ENCODE results near the gene FICD.
"Not testable (repeated sequence)": the region's sequence is repeated elsewhere in the genome, so short reads cannot be mapped to it uniquely, and the experiment has no call there.

FICD gene

GRCh38 chr12:108514973-108515814, at the start of gene FICD:
FICD (plus strand) TSS chr12:108515277; CDS start chr12:108516973, 1,696 bp downstream.
- peak; percentile 95 for DNase-seq (ENCODE audit: low read depth)

- DNase-seq (ENCODE audit: low read depth) = no peak
Observed at GRCh38 chr12:108465417-108465816, 49.7 kb upstream of the FICD start.

GRCh38 chr12:108468196-108468968, 46.7 kb upstream of the FICD start:
- no peak for DNase-seq (ENCODE audit: low read depth)

GRCh38 chr12:108473400-108474055, 41.5 kb upstream of the FICD start:
- DNase-seq (ENCODE audit: low read depth) = no peak

- DNase-seq (ENCODE audit: low read depth) = no peak
Observed at GRCh38 chr12:108475396-108475795, 39.7 kb upstream of the FICD start.

GRCh38 chr12:108477055-108477880, 37.8 kb upstream of the FICD start:
- no peak for DNase-seq (ENCODE audit: low read depth)

GRCh38 chr12:108477881-108478259, 37.2 kb upstream of the FICD start:
- no peak for DNase-seq (ENCODE audit: low read depth)

GRCh38 chr12:108478611-108479206, 36.4 kb upstream of the FICD start:
- DNase-seq (ENCODE audit: low read depth) = no peak

- no peak for DNase-seq (ENCODE audit: low read depth)
Observed at GRCh38 chr12:108479364-108480070, 35.6 kb upstream of the FICD start.

- no peak for DNase-seq (ENCODE audit: low read depth)
Observed at GRCh38 chr12:108482717-108483212, 32.3 kb upstream of the FICD start.

GRCh38 chr12:108483213-108484059, 31.6 kb upstream of the FICD start:
- DNase-seq (ENCODE audit: low read depth) = no peak

GRCh38 chr12:108484431-108484830, 30.6 kb upstream of the FICD start:
- DNase-seq (ENCODE audit: low read depth) = no peak

GRCh38 chr12:108484845-108485244, 30.2 kb upstream of the FICD start:
- DNase-seq (ENCODE audit: low read depth) = no peak

- not testable (repeated sequence) for DNase-seq (ENCODE audit: low read depth)
Observed at GRCh38 chr12:108485371-108485770, 29.7 kb upstream of the FICD start.

- DNase-seq (ENCODE audit: low read depth) = not testable (repeated sequence)
Observed at GRCh38 chr12:108487029-108487428, 28.0 kb upstream of the FICD start.

GRCh38 chr12:108491256-108491655, 23.8 kb upstream of the FICD start:
- DNase-seq (ENCODE audit: low read depth) = no peak

GRCh38 chr12:108495054-108495453, 20.0 kb upstream of the FICD start:
- no peak for DNase-seq (ENCODE audit: low read depth)

GRCh38 chr12:108495823-108496579, 19.1 kb upstream of the FICD start:
- no peak for DNase-seq (ENCODE audit: low read depth)

- DNase-seq (ENCODE audit: low read depth) = no peak
Observed at GRCh38 chr12:108498136-108498535, 16.9 kb upstream of the FICD start.
